ENCODE measurements around the gene CDK2.
"Not testable (repeated sequence)": the region's sequence is repeated elsewhere in the genome, so short reads cannot be mapped to it uniquely, and the experiment has no call there.

CDK2 gene

GRCh38 chr12:55966408-55967281 lies at the start of gene CDK2:
Gene CDK2, plus strand, starts transcription at chr12:55966830. Its CDS starts 179 bp downstream, at chr12:55967009.
- intact Hi-C loops (cut with DNase I): no loop called here
- peak; percentile 61 to 97 (median 85) for DNase-seq

- intact Hi-C loops (cut with DNase I); DNase-seq: not testable (repeated sequence)
Measured at GRCh38 chr12:55919032-55919431, 47.6 kb upstream of the CDK2 start.

- intact Hi-C loops (cut with DNase I): no loop called here
Measured at GRCh38 chr12:55922126-55922525, 44.5 kb upstream of the CDK2 start.

GRCh38 chr12:55923648-55924047 lies 43.0 kb upstream of the CDK2 start:
- DNase-seq; intact Hi-C loops (cut with DNase I): not testable (repeated sequence)

More at GRCh38 chr12:55922126-55922525, 44.5 kb upstream of the CDK2 start:
- no peak for DNase-seq

- intact Hi-C loops (cut with DNase I): loop anchor here (5.0 kb wide), 1 partner anchor 183 kb away; the partner anchor contains the start of gene GDF11
Measured at GRCh38 chr12:55925371-55925770, 41.3 kb upstream of the CDK2 start.

GRCh38 chr12:55925870-55926737 lies 40.5 kb upstream of the CDK2 start:
- intact Hi-C loops (cut with DNase I): loop anchor here (1.0 to 5.0 kb wide), 2 partner anchors 96 to 184 kb away; partner anchors contain the start of gene GDF11

More at GRCh38 chr12:55925371-55925770, 41.3 kb upstream of the CDK2 start:
- DNase-seq: no peak

GRCh38 chr12:55926738-55927587 lies 39.7 kb upstream of the CDK2 start:
- intact Hi-C loops (cut with DNase I): loop anchor here (1.0 to 5.0 kb wide), 2 partner anchors 97 to 185 kb away; partner anchors contain the start of gene GDF11
- DNase-seq: peak; percentile 77 to 97 (median 84)

More at GRCh38 chr12:55925870-55926737, 40.5 kb upstream of the CDK2 start:
- no peak for DNase-seq

GRCh38 chr12:55927588-55928502 lies 38.8 kb upstream of the CDK2 start, which contains the start of gene PYM1:
Gene PYM1, minus strand, starts transcription at chr12:55927894. Its CDS starts 133 bp downstream, at chr12:55927761.
- intact Hi-C loops (cut with DNase I): loop anchor here (5.0 kb wide), 1 partner anchor 186 kb away; the partner anchor contains the start of gene GDF11
- DNase-seq: peak; percentile 36 to 94 (median 57)

- intact Hi-C loops (cut with DNase I): loop anchor here (5.0 kb wide), 1 partner anchor 187 kb away; the partner anchor contains the start of gene GDF11
- DNase-seq: peak in 2 of 10 donors; percentile 19 to 66
Measured at GRCh38 chr12:55929306-55929791, 37.3 kb upstream of the CDK2 start.

GRCh38 chr12:55930771-55931316 lies 35.8 kb upstream of the CDK2 start, which contains the start of gene DGKA:
Gene DGKA, plus strand, starts transcription at chr12:55931162. Its CDS starts 5,342 bp downstream, at chr12:55936504.
- intact Hi-C loops (cut with DNase I): loop anchor here (2.0 kb wide), 1 partner anchor 44 kb away; the partner anchor contains the start of gene RAB5B

GRCh38 chr12:55931317-55931779 lies 35.3 kb upstream of the CDK2 start:
- intact Hi-C loops (cut with DNase I): loop anchor here (2.0 kb wide), 1 partner anchor 43 kb away; the partner anchor contains the start of gene RAB5B
- peak in 1 of 10 donors; percentile 74 for DNase-seq

More at GRCh38 chr12:55930771-55931316, 35.8 kb upstream of the CDK2 start, which contains the start of gene DGKA:
- DNase-seq: peak in 1 of 10 donors; percentile 65

GRCh38 chr12:55931780-55932550 lies 34.7 kb upstream of the CDK2 start:
- intact Hi-C loops (cut with DNase I): loop anchor here (2.0 kb wide), 1 partner anchor 43 kb away; the partner anchor contains the start of gene RAB5B
- peak in 9 of 10 donors; percentile 31 to 94 (median 48) for DNase-seq

- intact Hi-C loops (cut with DNase I): no loop called here
- DNase-seq: peak in 1 of 10 donors; percentile 28
Measured at GRCh38 chr12:55932551-55932910, 34.1 kb upstream of the CDK2 start.

- DNase-seq: peak in 1 of 10 donors; percentile 68
- intact Hi-C loops (cut with DNase I): no loop called here
Measured at GRCh38 chr12:55933169-55933798, 33.3 kb upstream of the CDK2 start.

GRCh38 chr12:55933799-55934742 lies 32.6 kb upstream of the CDK2 start:
- intact Hi-C loops (cut with DNase I): no loop called here
- no peak for DNase-seq

Data from posterior cingulate gyrus (tissue), 11 donors.